ENCODE data around the gene LINGO3. TPM values are rescaled to one million over a fixed set of nuclear protein-coding genes. Genes with fewer than 3 reads are reported as not detected.
"Not testable (repeated sequence)": the region's sequence is repeated elsewhere in the genome, so short reads cannot be mapped to it uniquely, and the experiment has no call there.

LINGO3 gene
- total RNA-seq, 4 donors from 2014 or later: 0.39 TPM; not detected in 3

DNA sequence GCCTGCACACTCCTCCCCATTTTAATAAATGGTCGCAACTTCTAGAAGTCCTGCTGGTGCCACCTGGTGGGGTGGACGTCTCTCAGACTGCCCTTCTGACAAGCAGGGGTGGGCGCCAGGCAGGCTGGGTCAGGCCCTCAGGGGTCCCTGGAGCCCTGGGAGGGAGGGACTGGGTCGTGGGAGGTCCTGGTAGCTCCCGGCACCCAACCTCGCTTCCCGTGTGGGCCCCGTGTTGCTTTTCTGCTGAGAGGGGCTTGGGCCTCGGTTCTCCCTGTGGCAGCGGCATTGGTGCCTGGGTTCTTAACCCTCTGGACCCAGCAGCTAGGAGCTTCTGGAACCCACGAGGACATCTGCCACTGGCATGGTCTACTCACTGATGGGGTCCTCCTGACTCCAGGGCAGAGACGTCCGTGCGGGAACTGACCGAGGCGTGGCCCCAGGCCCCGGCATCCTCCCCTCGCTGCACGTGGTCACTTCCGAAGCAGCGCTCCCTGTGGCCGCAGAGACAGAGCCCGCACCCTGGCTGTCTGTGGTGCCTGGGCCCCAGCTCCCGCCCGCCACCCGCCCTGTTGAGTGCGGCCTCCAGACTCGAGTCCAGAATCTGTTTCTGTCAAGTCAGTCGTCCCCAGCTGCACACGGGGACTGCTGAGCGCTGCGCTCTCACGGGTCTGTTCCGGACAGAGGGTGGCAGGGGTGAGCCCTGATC is 46.1 kb upstream of the LINGO3 start:
- peaks cover 0 to 61% (median 0%) of the 10 kb centered on the region in 3 donors for H3K36me3 ChIP-seq

DNA sequence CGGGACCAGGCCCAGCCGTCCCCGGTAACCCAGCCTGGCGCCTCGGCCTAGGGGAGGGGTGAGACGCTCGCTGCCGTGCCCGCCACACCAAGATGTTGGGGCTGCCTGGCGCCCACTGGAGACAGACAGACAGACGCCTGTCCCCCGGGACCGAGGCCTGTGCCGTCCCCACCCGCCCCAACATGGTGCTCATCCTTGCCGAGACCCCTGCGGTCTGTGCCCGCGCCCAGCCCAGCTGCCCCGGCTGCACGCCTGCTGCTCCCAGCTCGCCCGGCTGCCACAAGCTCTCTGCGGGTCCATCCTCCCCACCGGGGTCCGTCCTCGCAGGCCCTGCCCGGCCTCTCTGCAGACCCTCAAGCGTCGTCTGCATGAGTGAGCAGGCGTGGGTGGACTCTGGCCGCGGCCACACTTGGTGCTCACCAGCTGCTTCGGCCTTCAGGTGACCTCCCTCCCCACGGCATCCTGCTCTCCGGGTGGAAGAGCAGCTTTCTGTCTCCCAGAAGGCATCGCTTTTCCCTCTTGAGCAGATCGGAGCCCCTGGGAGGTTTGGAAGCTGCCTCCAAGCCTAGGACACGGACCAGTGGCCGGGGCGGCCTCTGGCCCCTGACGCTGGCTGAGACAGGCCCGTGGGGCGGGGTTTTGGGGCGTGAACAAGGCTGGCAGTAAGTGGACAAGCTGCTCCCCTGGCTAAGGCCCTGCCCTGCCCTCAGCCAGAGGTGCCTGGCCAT is 45.4 kb upstream of the LINGO3 start:
- TF ChIP-seq POLR2A (IDR thresholded peaks at IDR 0.05) (no peak), EP300 (IDR thresholded peaks at IDR 0.05) (no peak)
- TF ChIP-seq, protein P1, sequence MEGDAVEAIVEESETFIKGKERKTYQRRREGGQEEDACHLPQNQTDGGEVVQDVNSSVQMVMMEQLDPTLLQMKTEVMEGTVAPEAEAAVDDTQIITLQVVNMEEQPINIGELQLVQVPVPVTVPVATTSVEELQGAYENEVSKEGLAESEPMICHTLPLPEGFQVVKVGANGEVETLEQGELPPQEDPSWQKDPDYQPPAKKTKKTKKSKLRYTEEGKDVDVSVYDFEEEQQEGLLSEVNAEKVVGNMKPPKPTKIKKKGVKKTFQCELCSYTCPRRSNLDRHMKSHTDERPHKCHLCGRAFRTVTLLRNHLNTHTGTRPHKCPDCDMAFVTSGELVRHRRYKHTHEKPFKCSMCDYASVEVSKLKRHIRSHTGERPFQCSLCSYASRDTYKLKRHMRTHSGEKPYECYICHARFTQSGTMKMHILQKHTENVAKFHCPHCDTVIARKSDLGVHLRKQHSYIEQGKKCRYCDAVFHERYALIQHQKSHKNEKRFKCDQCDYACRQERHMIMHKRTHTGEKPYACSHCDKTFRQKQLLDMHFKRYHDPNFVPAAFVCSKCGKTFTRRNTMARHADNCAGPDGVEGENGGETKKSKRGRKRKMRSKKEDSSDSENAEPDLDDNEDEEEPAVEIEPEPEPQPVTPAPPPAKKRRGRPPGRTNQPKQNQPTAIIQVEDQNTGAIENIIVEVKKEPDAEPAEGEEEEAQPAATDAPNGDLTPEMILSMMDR (IDR thresholded peaks at IDR 0.05): no peak
- H3K27ac ChIP-seq: no peak overlapping the region
- 85 to 90% methylated on average over 30 to 33 of the region's 45 CpGs for WGBS, 2 donors
- H3K36me3 ChIP-seq: peaks cover 0 to 67% (median 0%) of the 10 kb centered on the region in 3 donors
- H3K27me3 ChIP-seq: no peaks in the 10 kb centered on the region
- no peaks in the 10 kb centered on the region for H3K9me3 ChIP-seq
- H3K4me1 ChIP-seq: no peaks in the 10 kb centered on the region
- no peak overlapping the region for H3K4me3 ChIP-seq
- no peak for DNase-seq (ENCODE audit: low spot score in 2 of 2)

More for the DNA sequence above, 46.1 kb upstream of the LINGO3 start:
- no peak overlapping the region for H3K4me3 ChIP-seq
- H3K27me3 ChIP-seq: no peaks in the 10 kb centered on the region
- no peaks in the 10 kb centered on the region for H3K9me3 ChIP-seq
- no peak for DNase-seq (ENCODE audit: low spot score in 2 of 2)
- H3K27ac ChIP-seq: no peak overlapping the region
- TF ChIP-seq POLR2A (IDR thresholded peaks at IDR 0.05): no peak
- no peaks in the 10 kb centered on the region for H3K4me1 ChIP-seq
- WGBS, 2 donors: 85 to 91% methylated on average over 28 to 33 of the region's 34 CpGs

DNA sequence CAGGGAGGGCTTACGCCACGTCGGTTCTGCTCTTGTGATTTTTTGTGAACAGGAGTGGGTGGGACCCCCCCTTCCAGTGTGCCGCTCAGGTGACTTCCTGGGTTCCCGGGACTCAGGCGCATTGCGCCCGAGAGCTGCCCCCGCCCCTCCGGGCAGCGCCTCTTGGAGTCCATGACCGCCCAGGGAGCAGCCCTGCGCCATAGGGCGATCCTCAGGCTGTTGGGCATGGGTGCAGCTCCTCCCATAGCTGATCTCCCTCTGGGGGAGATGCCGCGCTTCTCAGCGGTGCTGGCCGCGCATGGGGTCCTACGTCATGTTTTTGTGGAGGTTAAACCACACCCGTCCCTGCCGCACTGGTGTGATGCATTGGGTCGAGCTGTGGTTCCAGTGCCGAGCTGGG is 44.2 kb upstream of the LINGO3 start:
- H3K4me1 ChIP-seq: no peaks in the 10 kb centered on the region
- TF ChIP-seq POLR2A (IDR thresholded peaks at IDR 0.05): no peak
- TF ChIP-seq, protein P1 (IDR thresholded peaks at IDR 0.05): no peak
- no peak for TF ChIP-seq EP300 (IDR thresholded peaks at IDR 0.05)

DNA sequence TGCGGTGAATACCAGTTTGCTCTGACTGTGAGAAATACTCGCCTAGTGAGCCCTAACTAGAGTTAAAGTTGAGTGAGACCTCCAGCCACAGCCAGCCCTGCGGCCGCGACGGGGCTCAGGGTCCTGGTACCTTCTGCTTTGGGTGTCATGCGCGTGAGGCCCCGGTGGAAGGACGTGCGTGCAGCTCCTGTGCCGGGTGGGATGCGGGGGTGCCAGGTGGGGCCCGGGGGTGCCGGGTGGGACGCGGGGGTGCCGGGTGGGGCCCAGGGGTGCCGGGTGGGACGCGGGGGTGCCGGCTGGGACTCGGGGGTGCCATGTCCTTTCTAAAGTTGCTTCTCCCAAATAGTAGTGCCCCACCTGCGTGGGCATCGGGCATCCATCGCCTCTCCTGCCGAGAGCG is 43.6 kb upstream of the LINGO3 start:
- Histone ChIP-seq H3K27me3 (no peaks in the 10 kb centered on the region), H3K4me3 (no peak overlapping the region), H3K4me1 (no peaks in the 10 kb centered on the region), H3K36me3 (peaks cover 0 to 70% (median 0%) of the 10 kb centered on the region in 3 donors), H3K9me3 (no peaks in the 10 kb centered on the region), H3K27ac (no peak overlapping the region)
- no peak for DNase-seq (ENCODE audit: low spot score in 2 of 2)
- WGBS, 2 donors: 93 to 94% methylated on average over 21 to 28 of the region's 28 CpGs
- no peak for TF ChIP-seq POLR2A (IDR thresholded peaks at IDR 0.05)
- TF ChIP-seq, protein P1 (IDR thresholded peaks at IDR 0.05): no peak
- TF ChIP-seq EP300 (IDR thresholded peaks at IDR 0.05): no peak

More for the DNA sequence above, 44.2 kb upstream of the LINGO3 start:
- Histone ChIP-seq H3K27me3 (no peaks in the 10 kb centered on the region), H3K4me3 (no peak overlapping the region), H3K36me3 (peaks cover 0 to 67% (median 0%) of the 10 kb centered on the region in 3 donors), H3K27ac (no peak overlapping the region), H3K9me3 (no peaks in the 10 kb centered on the region)
- DNase-seq (ENCODE audit: low spot score in 2 of 2): no peak
- 87 to 91% methylated on average over 21 to 24 of the region's 24 CpGs for WGBS, 2 donors

DNA sequence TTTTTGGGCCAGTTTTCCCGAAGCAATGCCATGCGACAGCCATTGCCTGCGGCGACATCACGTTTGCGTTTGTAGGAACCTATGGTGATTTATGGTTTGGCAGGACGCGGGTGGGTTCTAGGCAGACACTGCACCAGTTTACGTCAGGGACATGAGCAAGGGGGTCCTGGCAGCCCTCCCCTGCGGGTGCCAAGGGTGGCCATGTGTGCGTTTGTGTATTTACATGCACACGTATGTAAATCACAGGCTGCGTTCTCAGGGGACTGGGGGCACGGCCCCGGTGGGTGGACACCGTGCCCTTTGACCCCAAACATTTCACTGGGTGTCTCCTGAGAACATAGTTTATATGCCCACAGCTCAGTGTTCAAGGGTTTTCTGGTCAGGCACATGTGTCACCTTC is 42.7 kb upstream of the LINGO3 start:
- Histone ChIP-seq H3K4me3 (no peak overlapping the region), H3K4me1 (peaks cover 0 to 4% (median 0%) of the 10 kb centered on the region in 4 donors), H3K9me3 (no peaks in the 10 kb centered on the region), H3K36me3 (peaks cover 0 to 76% (median 0%) of the 10 kb centered on the region in 3 donors), H3K27ac (no peak overlapping the region), H3K27me3 (no peaks in the 10 kb centered on the region)
- no peak for DNase-seq (ENCODE audit: low spot score in 2 of 2)
- WGBS, 2 donors: 88 to 90% methylated on average over 16 of the region's 16 CpGs
- TF ChIP-seq EP300 (IDR thresholded peaks at IDR 0.05): no peak
- TF ChIP-seq, protein P1 (IDR thresholded peaks at IDR 0.05): no peak
- no peak for TF ChIP-seq POLR2A (IDR thresholded peaks at IDR 0.05)

DNA sequence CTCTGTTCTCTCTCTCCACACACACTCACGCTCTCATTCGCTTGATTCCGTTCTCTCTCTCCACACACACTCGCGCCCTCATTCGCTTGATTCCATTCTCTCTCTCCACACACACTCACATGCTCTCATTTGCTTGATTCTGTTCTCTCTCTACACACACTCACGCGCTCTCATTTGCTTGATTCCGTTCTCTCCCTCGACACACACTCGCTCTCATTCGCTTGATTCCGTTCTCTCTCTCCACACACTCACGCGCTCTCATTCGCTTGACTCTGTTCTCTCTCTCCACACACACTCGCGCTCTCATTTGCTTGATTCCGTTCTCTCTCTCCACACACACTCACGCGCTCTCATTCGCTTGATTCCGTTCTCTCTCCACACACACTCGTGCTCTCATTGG is 41.9 kb upstream of the LINGO3 start:
- Histone ChIP-seq H3K36me3 (peaks cover 0 to 74% (median 0%) of the 10 kb centered on the region in 3 donors), H3K4me1 (peaks cover 0 to 12% (median 0%) of the 10 kb centered on the region in 4 donors)
- not testable (repeated sequence) for H3K4me3 ChIP-seq; H3K27me3 ChIP-seq; H3K27ac ChIP-seq; H3K9me3 ChIP-seq; DNase-seq (ENCODE audit: low spot score in 2 of 2)
- 92 to 93% methylated on average over 24 of the region's 24 CpGs for WGBS, 2 donors
